Cardiac muscle cell (in vitro differentiated cells and primary cell): ENCODE measurements around the gene KRTAP3-1. TPM values are rescaled to one million over a fixed set of nuclear protein-coding genes. Genes with fewer than 3 reads are reported as not detected.

Source experiments
- DNase-seq, 2 donors: peaks; one replicate each; pipeline versions ENCODE4 v3.0.0 to v3.0.0-alpha.2; 2010 to 2017; ENCODE audit warnings: low read depth in 1 of 2, low spot score in 1 of 2
- H3K27ac ChIP-seq: fragments of 200-600 bp; sonication (generic); 2 replicates; pipeline ENCODE4 v1.5.1; 2016
- H3K27me3 ChIP-seq: fragments of 200-600 bp; sonication (generic); 2 replicates; pipeline ENCODE4 v1.6.0; 2016; ENCODE audit warnings: control low read depth
- H3K36me3 ChIP-seq: fragments of 200-600 bp; sonication (generic); 2 replicates; pipeline ENCODE4 v1.5.1; 2016; ENCODE audit warnings: control low read depth
- H3K4me1 ChIP-seq: fragments of 200-600 bp; sonication (generic); 2 replicates; pipeline ENCODE4 v1.8.1; 2017; ENCODE audit warnings: low read depth, mild to moderate bottlenecking, mixed run types
- H3K4me3 ChIP-seq: fragments of 200-600 bp; sonication (generic); 2 replicates; pipeline ENCODE4 v1.5.1; 2016; ENCODE audit warnings: mild to moderate bottlenecking
- H3K9me3 ChIP-seq: fragments of 200-600 bp; sonication (generic); 2 replicates; pipeline ENCODE4 v1.5.1; 2017; ENCODE audit warnings: low read depth, mild to moderate bottlenecking, control low read depth
- polyA plus RNA-seq: library from polyadenylated mRNA; unstranded; fragments of >200 nt; fragmentation: Nextera tagmentation; extraction: Ambion mirVana; gene quantifications from 2 replicates; pipeline ENCODE4 v1.2.1, GENCODE V29; 2016
- total RNA-seq: library from RNA; depleted of rRNA; stranded (reverse); fragments of >200 nt; gene quantifications from 2 replicates; pipeline ENCODE4 v1.2.3, GENCODE V29; 2016
- TF ChIP-seq, protein P1 (sequence below): IDR thresholded peaks from 2 replicates; pipeline ENCODE4 v1.5.1; 2012; ENCODE audit warnings: low read depth, mild to moderate bottlenecking, low read length

Gene KRTAP3-1
- total and polyA plus RNA-seq, 2 experiments from 2014 or later, result not detected

DNA sequence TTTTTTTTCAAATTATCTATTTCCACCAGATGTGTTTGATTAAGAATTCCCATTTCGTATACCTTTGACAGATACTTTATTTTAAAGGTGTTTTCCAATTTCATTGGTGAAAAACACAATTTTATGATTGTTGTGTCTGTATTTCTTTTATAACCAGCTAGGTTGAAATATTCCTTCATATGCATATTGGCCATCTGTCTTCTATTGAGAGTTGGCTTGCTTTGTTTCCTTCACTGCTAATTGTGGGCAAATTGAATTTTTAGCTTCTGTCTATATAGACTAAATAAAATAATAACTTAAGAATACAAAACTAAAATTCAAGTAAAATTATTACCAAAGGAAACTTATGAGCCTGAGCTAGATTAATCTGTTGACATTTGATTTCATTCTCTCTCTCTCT is 13.8 kb downstream of the KRTAP3-1 start:
- no peak for DNase-seq
- TF ChIP-seq, protein P1, sequence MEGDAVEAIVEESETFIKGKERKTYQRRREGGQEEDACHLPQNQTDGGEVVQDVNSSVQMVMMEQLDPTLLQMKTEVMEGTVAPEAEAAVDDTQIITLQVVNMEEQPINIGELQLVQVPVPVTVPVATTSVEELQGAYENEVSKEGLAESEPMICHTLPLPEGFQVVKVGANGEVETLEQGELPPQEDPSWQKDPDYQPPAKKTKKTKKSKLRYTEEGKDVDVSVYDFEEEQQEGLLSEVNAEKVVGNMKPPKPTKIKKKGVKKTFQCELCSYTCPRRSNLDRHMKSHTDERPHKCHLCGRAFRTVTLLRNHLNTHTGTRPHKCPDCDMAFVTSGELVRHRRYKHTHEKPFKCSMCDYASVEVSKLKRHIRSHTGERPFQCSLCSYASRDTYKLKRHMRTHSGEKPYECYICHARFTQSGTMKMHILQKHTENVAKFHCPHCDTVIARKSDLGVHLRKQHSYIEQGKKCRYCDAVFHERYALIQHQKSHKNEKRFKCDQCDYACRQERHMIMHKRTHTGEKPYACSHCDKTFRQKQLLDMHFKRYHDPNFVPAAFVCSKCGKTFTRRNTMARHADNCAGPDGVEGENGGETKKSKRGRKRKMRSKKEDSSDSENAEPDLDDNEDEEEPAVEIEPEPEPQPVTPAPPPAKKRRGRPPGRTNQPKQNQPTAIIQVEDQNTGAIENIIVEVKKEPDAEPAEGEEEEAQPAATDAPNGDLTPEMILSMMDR, result no peak

DNA sequence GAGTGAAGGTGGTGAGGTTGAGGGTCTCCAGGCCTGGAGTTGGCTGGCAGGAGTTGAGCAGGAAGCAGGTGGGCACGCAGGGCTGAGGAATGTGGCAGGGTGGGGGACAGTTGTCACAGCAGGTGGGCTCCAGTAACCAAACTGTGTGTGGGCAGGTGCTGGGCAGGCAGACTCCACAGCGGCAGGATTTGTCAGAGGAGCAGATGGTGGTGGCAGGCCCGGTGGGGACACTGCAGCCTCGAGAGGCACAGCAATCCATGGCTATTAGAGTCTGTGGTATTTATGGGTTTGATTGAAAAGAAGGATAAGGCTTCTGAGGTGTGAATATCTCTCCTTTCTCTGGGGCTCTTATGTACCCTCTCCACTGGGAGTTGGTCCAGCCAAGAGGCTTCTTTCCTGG is 15.1 kb downstream of the KRTAP3-1 start, which contains the start of gene KRTAP3-3:
Gene KRTAP3-3 (minus strand): TSS at position 326 of the 400 bp plus-strand sequence. CDS start 67 bp downstream, at position 259.
- H3K36me3 ChIP-seq, result no peaks in the 10 kb centered on the region
- no peaks in the 10 kb centered on the region for H3K9me3 ChIP-seq
- no peaks in the 10 kb centered on the region for H3K27me3 ChIP-seq
- TF ChIP-seq, protein P1, result no peak
- no peak within 1 kb of the TSS for H3K4me3 ChIP-seq
- peaks cover 5% of the 10 kb centered on the region for H3K4me1 ChIP-seq
- DNase-seq, result no peak
- no peak within 1 kb of the TSS for H3K27ac ChIP-seq

More for the DNA sequence above, 13.8 kb downstream of the KRTAP3-1 start:
- Histone ChIP-seq H3K27me3 (no peaks in the 10 kb centered on the region), H3K27ac (no peak overlapping the region), H3K4me1 (peaks cover 5% of the 10 kb centered on the region), H3K4me3 (no peak overlapping the region), H3K9me3 (no peaks in the 10 kb centered on the region), H3K36me3 (no peaks in the 10 kb centered on the region)

DNA sequence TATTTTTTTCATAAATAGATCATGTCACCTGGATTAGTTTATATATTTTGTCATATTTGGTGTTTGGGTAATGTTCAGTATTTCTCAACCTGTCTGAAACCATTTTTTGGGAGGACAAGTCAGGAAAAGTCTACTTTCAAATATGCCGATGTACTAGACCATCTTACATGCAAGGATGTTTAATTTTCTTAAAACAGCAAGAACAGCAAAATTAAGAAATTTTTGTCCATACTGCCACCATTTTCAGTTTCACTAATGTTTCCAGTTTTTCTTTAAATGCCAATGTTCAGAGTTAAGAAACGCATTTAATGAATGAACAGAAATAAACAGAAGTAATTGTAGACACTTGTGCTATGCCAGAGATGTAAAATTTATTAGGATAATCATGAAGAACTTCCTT is 15.8 kb downstream of the KRTAP3-1 start:
- H3K4me1 ChIP-seq, result peaks cover 5% of the 10 kb centered on the region
- no peaks in the 10 kb centered on the region for H3K27me3 ChIP-seq
- no peaks in the 10 kb centered on the region for H3K36me3 ChIP-seq
- H3K27ac ChIP-seq, result no peak overlapping the region
- H3K9me3 ChIP-seq, result no peaks in the 10 kb centered on the region
- no peak overlapping the region for H3K4me3 ChIP-seq
- DNase-seq, result no peak
- TF ChIP-seq, protein P1, result no peak

DNA sequence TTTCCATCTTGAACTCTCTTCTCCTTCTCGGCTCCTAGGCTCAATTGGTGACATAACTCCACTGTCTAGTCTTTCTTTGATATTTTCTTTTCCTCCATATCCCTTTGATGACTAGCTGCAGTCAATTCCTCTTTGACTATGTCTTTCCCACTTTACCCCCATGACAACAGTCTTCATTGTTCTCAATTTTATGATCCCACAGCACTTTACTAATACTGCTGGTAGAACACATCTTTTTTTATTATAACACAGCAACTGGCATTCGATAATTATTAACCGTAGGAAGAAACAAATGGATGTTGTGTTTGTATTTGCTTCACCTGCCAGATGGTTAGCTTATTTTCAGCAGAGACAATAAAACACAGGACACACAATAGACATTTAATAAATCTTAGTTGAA is 16.3 kb downstream of the KRTAP3-1 start:
- Histone ChIP-seq H3K27me3 (no peaks in the 10 kb centered on the region), H3K36me3 (no peaks in the 10 kb centered on the region), H3K4me3 (no peak overlapping the region), H3K4me1 (peaks cover 5% of the 10 kb centered on the region), H3K9me3 (no peaks in the 10 kb centered on the region), H3K27ac (no peak overlapping the region)
- TF ChIP-seq, protein P1, result no peak
- DNase-seq, result no peak

DNA sequence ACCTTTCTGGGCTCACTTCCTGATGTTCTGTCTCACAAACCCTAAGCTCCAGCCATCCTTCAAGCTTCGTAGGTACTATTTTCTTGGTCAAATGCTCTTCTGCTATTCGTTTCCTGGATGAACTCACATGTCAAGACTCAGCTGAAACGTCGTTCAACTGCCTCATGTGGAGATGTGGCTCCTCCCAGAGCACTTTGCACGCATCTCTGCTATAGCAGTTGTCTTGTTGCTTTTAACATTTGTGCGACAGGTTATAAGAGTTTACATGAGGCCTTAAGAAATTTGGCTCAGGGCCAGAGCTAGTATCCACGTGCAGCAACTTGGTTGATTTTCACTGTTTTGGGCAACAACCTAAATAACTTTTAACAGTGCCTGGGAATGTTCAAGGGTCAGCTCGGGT is 22.0 kb downstream of the KRTAP3-1 start:
- TF ChIP-seq, protein P1, result no peak
- Histone ChIP-seq H3K27ac (no peak overlapping the region), H3K4me1 (peaks cover 6% of the 10 kb centered on the region), H3K9me3 (no peaks in the 10 kb centered on the region), H3K4me3 (no peak overlapping the region), H3K36me3 (no peaks in the 10 kb centered on the region), H3K27me3 (peaks cover 4% of the 10 kb centered on the region)
- DNase-seq, result no peak

DNA sequence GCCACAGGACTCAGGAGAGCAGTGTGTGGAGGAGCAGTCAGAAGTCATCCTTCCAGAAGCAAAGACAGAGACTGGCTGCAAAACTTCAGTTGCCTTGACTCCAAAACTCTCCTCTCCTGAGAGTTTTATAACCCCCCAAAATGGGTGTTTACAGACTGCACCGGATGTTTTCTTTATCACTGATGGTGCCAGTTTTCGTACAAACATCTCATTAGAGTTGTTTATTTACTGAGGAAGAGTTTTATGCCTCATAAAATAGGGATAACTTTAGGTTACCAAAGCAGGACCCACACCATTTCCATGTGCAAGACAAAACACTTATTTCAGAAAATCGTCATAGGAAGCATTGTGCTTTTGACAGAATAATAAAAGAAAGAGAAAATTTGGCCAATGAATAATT is 24.7 kb downstream of the KRTAP3-1 start, which contains the start of gene KRT40:
Gene KRT40 (minus strand): TSS at position 101 of the 400 bp plus-strand sequence. CDS start 53 bp downstream, at position 48.
- no peaks in the 10 kb centered on the region for H3K9me3 ChIP-seq
- no peak within 1 kb of the TSS for H3K4me3 ChIP-seq
- TF ChIP-seq, protein P1, result no peak
- H3K27me3 ChIP-seq, result peaks cover 4% of the 10 kb centered on the region
- no peak within 1 kb of the TSS for H3K27ac ChIP-seq
- H3K36me3 ChIP-seq, result no peaks in the 10 kb centered on the region
- H3K4me1 ChIP-seq, result peaks cover 19% of the 10 kb centered on the region
- no peak for DNase-seq
